ENCODE results near the gene KLHL30.
A peak's percentile ranks its signal among the peaks of the same experiment; 100 is the strongest.

KLHL30 gene

DNA sequence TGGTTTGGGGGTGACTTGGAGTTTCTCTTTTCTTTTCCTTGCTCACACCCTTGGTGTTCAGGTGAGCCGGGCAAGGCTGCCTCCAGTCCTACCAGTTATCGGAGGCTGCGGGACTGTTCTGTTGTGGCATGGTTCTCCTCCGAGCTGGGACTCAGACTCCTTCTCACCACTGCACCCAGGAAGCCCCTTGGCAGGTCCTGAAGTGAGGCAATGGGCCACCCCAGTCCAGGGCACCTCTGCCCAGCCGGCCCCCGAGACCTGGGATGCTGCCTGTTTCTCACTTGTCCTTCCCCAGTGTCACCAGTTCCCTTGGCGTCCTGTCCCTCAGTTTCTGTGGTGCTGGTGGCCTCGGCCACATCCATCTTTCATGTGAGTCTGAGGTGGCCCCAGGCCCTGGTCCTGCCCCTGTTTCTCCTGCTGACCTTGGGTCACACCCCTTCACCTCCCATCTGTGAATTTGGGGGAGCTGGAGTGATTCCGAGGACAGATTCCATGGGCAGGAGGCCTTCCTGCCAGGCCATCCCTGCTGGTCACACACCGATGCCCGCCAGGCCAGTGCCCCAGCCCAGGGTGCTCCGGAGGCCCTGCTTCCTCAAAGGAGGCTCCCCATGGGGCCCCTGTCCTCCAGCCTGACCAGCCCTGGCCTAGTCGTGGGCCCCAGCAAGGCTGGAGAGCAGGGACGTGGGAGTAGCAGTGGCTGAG, 6.6 kb upstream of the KLHL30 start:
- DNase-seq = no peak

DNA sequence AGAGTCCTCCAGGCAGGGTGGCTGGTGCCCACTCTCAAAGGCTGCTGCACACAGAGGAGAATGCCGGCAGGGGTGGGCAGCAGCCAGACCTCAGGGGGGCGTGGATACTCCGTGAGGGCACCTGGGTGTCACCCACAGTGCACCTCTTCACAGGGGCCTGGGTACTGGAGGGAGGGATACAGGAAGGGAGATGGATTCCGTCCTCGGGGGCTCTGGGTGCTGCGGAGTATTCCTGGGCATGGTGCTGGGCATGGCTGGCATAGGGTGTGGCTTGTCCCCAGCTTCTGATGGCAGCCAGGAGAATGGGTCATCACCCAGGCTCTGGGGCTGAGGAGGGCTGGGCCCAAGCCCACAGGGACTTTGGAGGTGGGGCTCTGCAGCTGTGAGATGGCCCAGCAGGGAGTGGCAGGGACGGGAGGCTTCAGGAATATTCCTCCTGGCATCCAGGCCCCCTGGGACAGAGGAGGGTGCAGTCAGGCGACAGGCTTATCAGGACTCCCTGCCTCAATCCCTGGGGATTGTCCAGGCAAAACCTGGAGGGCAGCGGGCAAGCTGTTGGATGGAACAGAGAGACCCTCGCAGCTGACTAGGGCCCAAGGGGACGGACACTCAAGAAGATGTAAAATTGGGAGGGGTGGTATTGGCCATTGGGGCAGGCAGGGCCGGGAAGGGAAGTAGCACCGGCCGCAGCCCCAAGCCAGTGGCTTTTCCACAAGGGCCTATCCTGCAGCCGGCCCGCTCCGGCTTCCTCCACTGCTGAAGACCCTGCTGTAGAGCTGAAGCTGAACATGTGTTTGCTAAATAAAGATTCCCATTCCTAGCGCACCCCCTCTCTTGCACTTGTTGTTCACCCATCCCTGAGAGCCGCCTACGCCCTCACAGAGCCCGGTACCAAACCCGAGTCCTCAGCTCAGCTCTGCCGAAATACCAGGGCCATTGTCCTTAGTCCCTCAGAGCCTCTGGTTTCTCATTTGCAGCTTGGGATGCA, 5.7 kb upstream of the KLHL30 start:
- no peak for DNase-seq

DNA sequence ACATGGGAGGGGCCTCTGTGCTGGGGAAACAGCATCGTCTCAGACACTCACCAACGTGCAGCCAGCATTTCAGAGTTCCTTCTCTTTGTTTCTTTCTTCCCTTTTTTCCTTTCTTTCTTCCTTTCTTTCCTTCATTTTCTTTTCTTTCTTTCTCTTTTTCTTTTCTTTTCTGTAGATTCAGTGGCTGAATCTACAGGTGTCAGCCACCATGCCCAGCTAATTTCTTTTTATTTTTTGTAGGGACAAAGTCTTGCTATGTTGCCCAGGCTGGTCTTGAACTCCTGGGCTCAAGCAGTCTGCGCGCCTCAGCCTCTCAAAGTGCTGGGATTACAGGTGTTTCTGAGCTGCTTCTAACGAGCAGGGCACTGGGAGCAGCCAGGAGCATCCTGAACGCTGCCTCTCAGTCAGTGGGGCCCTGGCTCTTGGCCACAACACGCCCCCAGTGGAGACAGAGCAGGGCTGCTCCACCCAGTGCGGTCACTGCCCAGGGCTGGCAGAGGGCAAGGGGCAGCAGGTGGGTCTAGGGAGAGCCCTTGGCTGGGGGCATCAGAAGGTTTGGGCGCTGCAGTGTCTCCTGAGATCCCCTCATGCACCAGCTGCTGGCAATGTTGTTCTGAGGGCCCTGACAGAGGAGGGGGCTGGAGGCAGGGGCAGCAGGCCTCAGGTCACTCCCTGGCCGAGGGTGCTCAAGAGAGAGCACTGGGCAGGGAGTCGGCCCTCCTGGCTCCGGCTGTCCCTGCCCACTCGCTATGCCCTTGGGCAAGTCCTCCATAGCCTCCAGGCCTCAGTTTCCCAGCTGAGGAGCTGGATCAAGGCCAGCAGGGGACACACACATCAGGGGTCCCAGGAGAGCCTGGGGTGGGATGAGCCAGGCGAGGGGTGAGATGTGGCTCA, 4.7 kb upstream of the KLHL30 start:
- no peak for DNase-seq

DNA sequence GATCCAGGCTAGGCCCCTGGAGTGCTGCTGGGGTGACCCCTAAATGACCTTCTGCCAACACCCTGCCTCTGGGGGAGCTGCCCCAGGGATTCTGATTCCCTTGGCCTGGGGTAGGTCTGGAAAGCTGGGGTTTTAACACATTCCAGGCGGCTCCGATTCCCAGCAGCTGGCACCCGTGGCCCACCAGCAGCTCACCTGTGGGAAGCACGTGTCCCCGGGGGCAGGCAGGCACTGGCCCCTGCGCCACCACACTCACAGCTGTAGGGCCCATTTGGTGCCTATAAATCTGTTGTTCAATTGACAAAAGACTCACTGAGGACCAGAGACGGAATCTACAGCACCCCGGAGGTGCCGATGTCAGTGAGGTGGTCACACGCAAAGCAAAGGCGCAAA, 4.1 kb upstream of the KLHL30 start:
- no peak for DNase-seq

DNA sequence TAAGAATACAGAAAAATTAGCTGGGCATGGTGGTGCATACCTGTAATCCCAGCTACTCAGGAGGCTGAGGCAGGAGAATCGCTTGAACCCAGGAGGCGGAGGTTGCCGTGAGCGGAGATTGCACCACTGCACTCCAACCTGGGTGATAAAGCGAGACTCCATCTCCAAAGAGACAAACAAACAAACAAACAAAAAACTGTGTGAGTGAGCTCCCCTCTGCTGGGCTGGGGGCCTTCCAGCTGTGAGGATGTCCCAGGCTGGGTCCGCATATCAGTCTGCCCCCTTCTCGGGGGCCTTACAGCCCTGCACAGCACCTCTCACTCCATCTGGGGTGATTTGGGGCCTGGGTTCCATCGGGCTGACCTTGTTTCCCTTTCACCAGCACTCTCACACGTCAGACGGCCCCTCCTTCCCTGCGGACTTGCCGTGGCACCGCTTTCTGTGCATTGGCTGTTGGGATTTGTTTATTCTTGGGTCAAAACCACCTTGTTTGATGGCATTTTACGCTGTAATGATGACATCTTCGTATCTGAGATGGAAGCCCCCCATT, 2.8 kb upstream of the KLHL30 start:
- DNase-seq = no peak

DNA sequence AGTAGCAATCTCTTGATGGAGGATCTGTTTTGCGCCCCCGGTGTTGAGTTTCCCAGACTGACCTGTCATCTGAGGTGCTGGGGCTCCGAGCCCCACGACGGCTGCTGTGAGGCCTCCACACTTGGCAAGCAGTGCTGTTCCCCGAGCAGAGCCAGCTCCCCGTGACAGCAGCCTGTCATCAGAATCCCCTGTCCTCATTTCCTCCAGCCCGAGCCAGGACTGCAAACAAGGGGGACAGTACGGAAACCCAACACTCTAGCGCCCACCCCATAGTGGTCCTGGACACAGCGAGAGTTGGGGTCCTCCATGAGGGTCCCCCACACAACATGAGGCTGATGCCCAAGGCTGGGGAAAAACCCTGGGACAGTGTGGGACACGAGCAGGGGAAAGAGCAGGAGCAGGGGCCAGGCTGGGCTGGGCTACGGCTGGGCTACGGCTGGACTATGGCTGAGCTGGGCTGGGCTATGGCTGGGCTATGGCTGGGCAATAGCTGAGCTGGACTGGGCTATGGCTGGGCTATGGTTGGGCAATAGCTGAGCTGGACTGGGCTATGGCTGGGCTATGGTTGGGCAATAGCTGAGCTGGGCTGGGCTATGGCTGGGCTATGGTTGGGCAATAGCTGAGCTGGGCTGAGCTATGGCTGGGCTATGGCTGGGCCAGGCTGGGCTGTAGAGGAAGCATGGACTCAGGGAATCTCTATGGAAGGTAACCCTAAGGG, 1.5 kb upstream of the KLHL30 start:
- peak in 2 of 3 donors; percentile 74 to 80 for DNase-seq

DNA sequence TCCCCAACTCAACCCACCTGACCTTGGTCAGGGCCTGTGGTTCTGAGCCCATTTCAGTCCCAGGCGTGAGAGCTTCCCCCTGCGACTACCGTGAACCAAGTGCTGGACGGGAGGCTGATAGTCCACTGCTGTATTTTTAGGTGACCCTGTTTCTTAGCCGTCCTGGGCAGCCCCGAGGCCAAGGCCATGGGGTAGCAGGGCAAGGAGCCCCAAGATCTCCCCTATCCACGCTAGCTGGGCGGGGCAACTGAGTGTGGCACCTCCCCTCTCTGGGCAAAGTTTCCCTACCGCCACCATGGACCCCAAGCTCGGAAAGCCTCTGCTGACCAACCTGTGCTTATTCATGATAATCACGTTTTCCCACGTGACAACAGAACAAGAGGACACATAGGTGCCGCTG, 583 bp upstream of the KLHL30 start:
- no peak for DNase-seq

DNA sequence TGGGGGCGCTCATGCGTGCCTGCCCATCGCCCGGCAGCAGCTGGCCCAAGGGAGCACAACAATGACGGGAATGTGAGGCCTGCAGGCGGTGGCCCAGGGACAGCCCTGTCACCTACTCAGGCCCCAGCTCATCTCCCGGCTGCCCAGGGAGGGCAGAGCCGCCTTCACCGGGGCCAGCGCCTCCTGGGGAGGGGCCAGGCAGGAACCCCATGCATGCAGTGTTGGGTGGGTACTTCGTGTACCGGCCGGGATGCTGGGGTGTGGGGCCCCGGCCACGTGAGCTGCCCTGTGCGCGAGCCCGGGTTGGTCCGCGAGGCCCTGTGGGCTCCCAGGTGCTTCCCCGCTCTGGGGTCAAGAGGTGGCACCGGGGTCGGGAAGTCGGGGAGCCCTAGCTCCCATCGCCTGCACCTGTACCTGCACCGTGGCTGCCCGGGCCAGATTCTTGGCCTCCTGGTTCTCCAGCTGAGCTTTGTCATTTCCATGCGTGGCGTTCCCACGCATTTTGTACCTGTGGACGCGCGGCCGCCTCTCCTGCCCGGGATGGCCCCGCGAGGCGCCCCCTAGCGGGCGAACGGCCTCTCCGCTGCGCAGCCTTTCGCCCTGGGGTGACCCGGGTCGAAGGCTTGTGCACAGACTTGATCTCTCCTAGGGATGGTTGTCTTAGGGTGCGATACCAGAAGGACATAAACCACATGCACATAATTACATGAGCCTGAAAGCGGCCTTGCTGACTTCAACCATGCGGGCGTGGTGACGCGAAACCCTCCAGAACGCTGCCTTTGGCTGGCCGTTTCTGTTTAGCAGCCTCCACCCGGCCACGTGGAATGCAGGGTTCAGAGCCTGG, 950 bp downstream of the KLHL30 start:
- DNase-seq = peak in 2 of 3 donors; percentile 15 to 48

DNA sequence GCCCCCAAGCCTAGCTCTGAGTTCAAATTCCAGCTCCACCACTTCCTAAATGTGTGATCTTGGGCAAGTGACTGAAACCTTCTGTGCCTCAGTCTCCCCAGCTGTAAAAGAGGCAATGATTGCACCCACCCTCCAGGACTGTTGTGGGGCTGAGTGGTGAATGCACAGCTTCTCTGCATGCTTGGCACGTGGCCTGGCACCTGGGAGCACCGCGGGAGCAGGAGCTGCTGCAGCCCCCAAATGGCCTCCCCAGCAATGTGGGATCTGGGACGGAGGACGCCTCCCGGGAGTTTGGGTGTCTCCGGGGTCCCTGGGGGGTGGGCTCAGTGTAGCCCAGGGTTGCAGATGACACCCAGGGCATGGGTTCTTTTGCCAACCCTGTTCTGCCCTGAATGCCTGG, 1.6 kb downstream of the KLHL30 start:
- DNase-seq = no peak

DNA sequence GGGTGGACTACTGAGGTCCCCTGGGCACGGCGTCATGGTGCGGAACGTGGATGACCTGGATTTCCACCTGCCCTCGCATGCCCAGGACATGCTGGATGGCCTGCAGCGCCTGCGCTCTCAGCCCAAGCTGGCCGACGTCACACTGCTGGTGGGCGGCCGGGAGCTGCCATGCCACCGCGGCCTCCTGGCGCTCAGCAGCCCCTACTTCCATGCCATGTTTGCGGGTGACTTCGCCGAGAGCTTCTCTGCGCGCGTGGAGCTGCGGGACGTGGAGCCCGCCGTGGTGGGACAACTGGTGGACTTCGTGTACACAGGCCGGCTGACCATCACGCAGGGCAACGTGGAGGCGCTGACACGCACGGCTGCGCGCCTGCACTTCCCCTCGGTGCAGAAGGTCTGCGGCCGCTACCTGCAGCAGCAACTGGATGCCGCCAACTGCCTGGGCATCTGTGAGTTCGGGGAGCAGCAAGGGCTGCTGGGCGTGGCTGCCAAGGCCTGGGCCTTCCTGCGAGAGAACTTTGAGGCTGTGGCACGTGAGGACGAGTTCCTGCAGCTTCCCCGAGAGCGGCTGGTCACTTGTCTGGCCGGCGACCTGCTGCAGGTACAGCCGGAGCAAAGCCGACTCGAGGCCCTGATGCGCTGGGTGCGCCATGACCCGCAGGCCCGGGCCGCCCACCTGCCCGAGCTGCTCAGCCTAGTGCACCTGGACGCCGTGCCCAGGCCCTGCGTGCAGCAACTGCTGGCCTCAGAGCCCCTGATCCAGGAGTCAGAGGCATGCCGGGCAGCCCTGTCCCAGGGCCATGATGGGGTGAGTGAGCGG, 2.5 kb downstream of the KLHL30 start:
- DNase-seq = no peak

DNA sequence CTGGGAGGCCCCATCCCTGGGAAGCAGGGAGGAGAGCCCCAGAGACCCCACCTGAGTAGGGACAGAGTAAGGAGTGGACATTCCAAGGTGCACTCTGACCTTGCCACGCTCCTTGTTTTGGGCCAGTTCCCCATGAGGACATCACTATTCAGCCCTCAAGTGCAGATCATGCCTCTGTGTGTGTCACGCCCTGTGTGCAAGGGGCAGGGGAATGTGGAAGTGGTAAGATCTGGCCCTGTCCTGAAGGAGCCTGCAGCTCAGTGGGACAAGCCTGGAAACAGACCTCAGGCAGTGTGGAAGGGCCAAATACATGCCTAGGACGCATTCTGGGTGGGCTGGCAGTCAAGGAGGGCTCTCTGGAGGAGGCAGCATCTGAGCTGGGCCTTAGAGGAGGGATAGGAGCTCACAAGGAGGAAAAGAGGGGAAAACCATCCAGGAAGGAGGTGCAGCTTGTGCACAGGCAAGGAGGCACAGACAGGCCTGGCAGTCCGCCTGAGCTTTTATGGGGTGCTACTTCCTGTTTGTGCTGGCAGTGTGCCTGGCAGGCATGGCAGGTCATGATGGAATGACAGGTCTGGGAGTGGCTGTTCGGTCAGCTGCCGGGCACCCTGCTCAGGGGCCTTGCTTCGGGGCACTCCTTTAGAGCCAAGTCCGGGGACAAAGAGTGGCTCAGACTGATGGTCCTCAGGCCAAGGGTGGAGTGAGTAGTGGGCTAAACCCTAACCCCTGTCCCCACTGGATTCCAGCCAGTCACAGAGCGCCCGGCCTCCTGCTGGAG, 3.3 kb downstream of the KLHL30 start:
- DNase-seq = peak; percentile 45 to 61 (median 55)

DNA sequence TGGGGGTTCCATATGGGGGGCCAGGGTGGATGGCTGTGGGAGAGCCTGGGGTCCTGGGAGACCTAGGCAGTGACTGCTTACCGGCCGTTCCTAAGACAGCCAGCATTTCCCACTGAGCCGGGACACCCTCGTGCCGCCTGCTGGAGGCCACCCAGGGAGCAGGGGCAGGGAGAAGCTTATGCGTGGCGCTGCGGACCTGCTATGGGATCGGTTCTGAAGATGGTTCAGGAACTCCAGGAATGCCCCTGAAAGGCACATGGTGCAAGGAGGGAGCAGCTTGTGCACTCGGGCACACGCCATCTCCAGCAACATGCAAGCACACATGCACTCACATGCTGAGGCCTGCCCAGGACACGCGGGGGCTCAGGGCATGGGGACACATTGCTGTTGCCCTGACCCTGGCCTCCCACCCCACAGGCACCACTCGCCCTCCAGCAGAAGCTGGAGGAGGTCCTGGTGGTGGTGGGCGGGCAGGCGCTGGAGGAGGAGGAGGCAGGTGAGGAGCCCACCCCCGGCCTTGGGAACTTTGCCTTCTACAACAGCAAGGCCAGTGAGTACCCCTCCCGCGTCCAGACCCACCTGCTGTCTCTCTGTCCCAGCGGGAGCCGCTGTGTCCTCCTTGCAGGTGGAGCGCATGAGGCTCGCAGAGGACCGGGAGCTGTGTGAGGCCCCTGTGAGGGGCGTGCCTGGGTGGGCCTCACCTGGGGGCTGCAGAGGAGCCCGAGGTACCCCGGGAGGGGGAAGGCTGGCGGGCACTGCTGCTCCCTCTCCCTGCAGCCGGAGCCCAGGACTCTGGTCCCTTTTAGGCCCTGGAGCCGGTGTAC, 4.1 kb downstream of the KLHL30 start:
- DNase-seq = no peak

DNA sequence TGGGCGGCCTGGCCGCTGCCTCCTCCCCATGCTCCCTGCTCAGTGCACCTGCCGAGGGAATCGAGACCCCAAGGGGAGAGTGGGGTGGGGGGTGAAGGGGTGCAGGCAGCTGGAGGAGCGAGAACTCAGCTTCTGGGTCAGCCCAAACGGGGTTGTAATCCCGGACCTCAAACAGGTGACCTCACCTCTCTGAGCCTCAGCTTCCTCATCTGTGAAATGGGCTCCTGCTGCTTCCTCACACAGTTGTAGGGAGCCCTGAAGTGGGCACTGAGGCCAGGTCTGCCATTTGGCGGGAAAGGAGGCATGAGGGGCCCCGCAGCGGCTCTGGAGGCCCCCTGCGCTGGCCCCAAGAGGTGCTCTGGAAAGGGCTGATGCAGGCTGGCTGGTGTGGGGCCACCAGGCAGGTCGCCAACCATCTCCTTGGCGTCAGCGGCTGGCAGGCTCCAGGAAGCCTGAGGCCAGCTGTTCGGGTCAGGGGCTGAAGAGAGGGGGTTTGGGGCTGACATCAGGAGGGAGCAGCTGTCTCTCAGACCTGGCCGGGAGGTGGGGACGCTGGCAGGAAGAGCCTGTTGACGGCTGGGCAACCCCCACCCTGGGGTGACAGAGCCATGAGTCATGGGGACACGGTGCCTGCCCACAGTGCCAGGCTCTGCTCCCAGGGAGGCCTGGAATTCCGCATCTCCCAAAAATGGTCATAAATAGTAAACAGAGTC, 4.9 kb downstream of the KLHL30 start:
- peak; percentile 64 to 68 (median 68) for DNase-seq

DNA sequence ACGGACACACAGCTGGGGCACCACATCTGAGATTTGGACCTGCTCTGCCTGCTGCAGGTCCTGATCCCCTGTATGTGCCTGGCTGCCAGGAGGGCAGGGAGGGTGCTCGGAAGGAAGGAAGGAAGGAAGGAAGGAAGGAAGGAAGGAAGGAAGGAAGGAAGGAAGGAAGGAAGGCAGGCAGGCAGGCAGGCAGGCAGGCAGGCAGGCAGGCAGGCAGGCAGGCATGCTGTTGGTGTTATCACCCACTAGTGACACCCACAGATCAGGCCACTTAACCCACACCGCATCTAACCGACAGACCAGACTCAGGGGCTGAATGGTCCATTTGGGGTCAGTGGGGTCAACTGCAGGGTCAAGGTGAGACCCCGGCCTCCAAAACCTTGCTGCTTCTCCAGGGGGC, 5.8 kb downstream of the KLHL30 start:
- no peak for DNase-seq

DNA sequence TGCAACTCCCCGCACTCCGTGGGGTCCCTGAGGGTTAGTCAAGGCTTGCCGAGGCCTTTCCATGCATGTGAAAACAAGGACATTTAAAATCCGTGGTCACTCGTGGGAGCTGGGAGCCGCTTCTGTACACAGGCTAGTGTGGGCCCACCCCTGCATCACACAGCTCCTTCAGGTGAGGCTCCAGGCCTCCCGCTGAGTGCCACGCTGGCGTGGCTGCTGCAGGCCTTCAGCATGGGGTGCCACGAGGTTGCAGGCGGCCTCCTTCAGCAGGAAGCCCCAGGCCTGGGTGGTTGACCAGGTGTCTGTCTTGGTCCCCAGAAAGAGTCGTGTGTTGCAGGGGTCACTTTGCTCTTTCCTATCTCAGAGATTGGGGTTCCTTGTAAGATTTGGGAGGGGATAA, 6.6 kb downstream of the KLHL30 start:
- no peak for DNase-seq

DNA sequence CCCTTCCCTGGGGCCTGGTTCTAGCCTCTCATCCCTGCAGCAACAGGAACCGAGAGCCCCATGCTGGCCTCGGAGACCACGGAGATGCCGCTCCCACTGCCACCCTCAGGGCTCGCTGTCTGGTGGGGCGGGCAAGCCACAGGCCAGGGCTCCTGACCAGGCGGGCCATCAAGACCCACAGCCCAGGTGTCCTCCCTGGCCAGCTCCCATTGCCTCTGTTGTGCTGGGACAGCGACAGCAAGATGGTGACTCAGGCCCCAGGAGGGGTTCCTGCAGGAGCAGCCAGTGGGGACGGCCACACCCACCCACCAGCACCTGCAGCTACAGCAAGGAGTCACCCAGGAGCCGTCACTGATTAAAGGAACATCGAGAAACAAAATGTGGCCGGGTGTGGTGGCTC, 7.4 kb downstream of the KLHL30 start:
- no peak for DNase-seq

DNA sequence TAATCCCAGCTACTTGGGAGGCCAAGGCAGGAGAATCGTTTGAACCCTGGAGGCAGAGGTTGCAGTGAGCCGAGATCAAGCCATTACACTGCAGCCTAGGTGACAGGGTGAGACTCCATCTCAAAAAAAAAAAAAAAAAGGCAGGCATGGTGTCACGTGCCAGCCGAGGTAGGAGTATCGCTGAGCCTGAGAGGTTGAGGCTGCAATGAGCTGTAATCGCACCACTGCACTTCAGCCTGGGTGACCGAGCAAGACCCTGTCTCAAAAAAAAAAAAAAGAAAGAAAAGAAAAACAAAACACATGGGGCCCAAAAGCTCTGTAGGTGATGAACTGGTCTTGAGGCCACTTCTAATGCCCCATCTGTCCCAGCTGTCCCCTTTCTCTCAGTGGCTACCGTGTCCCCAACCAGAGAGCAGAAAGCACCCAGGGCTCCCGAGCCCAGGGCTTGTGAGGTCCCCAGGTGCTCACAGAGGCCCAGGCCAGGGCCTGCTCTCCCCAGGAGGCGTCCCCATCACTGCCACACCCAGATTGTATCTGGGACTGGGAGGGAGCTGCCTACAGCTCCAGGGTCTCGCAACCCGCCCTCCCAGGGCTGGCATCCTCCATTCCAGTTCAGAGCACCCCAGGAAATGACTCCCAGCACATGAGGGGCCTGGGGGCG, 8.5 kb downstream of the KLHL30 start:
- no peak for DNase-seq
